HepG2 (cell line): Measurements from ENCODE around the gene ADGRD1. TPM values are rescaled to one million over a fixed set of nuclear protein-coding genes. Genes with fewer than 3 reads are reported as not detected.

Source experiments
- ARNT ChIP-seq: fragments of 450-650 bp; IDR thresholded peaks from 2 replicates; pipeline ENCODE4 v1.6.1; 2017
- CERS6 ChIP-seq: sonication (generic); formaldehyde crosslinking; IDR thresholded peaks from 2 replicates; pipeline ENCODE4 v1.5.0; 2020; ENCODE audit warnings: missing genetic modification reagents
- CSRNP1 ChIP-seq: sonication (generic); formaldehyde crosslinking; IDR thresholded peaks from 2 replicates; pipeline ENCODE4 v1.8.1; 2023; ENCODE audit warnings: mild to moderate bottlenecking, missing genetic modification reagents
- DMTF1 ChIP-seq: sonication (generic); formaldehyde crosslinking; IDR thresholded peaks from 2 replicates; pipeline ENCODE4 v1.4.0; 2020; ENCODE audit warnings: mild to moderate bottlenecking, missing genetic modification reagents
- ERF ChIP-seq: IDR thresholded peaks from 2 replicates; pipeline ENCODE4 v1.6.1; 2018; ENCODE audit warnings: missing biosample characterization, missing genetic modification reagents
- HDAC2 ChIP-seq: sonication (generic); formaldehyde crosslinking; IDR thresholded peaks from 2 replicates; pipeline ENCODE4 v1.4.0; 2020; ENCODE audit warnings: missing genetic modification reagents
- ISX ChIP-seq: sonication (generic); formaldehyde crosslinking; conservative IDR thresholded peaks from 2 replicates; pipeline ENCODE4 v1.5.0; 2020; ENCODE audit warnings: missing genetic modification reagents
- MAFF ChIP-seq: IDR thresholded peaks from 2 replicates; pipeline ENCODE4 v1.6.1; 2011; ENCODE audit warnings: low read depth, low read length, improper control_type of control experiment
- MAZ ChIP-seq, 2 experiments: sonication (generic) in 1 of 2; formaldehyde crosslinking in 1 of 2; IDR thresholded peaks; 2 replicates each; pipeline versions ENCODE4 v1.5.0 to v1.6.1; 2012 to 2020; ENCODE audit warnings: low read depth in 2 of 2, mild to moderate bottlenecking in 2 of 2, borderline replicate concordance in 1 of 2, improper control_type of control experiment in 1 of 2, low read length in 1 of 2, missing genetic modification reagents in 1 of 2, moderate library complexity in 1 of 2
- PHF21A ChIP-seq: sonication (generic); formaldehyde crosslinking; IDR thresholded peaks from 2 replicates; pipeline ENCODE4 v1.5.0; 2020; ENCODE audit warnings: mild to moderate bottlenecking, missing genetic modification reagents
- PRMT3 ChIP-seq: sonication (generic); formaldehyde crosslinking; IDR thresholded peaks from 2 replicates; pipeline ENCODE4 v1.8.1; 2022; ENCODE audit warnings: low read depth, mild to moderate bottlenecking, moderate library complexity, missing genetic modification reagents, borderline replicate concordance
- SMYD3 ChIP-seq: sonication (generic); formaldehyde crosslinking; IDR thresholded peaks from 2 replicates; pipeline ENCODE4 v1.8.1; 2023; ENCODE audit warnings: mild to moderate bottlenecking, missing genetic modification reagents
- SRF ChIP-seq: IDR thresholded peaks from 2 replicates; pipeline ENCODE4 v1.6.1; 2011; ENCODE audit warnings: mild to moderate bottlenecking, low read depth, low read length, moderate library complexity
- TFDP1 ChIP-seq: IDR thresholded peaks from 2 replicates; pipeline ENCODE4 v1.6.1; 2016; ENCODE audit warnings: missing compliant biosample characterization, missing genetic modification reagents, borderline replicate concordance
- XBP1 ChIP-seq: sonication (generic); formaldehyde crosslinking; IDR thresholded peaks from 2 replicates; pipeline ENCODE4 v1.5.0; 2020; ENCODE audit warnings: missing genetic modification reagents
- YEATS4 ChIP-seq: sonication (generic); formaldehyde crosslinking; IDR thresholded peaks from 2 replicates; pipeline ENCODE4 v1.4.0; 2020; ENCODE audit warnings: missing genetic modification reagents, borderline replicate concordance
- ZNF17 ChIP-seq: sonication (generic); formaldehyde crosslinking; IDR thresholded peaks from 2 replicates; pipeline ENCODE4 v1.5.0; 2020; ENCODE audit warnings: mild to moderate bottlenecking, missing genetic modification reagents
- ZNF263 ChIP-seq: sonication (generic); formaldehyde crosslinking; IDR thresholded peaks from 2 replicates; pipeline ENCODE4 v1.4.0; 2020; ENCODE audit warnings: missing genetic modification reagents
- ZNF34 ChIP-seq: sonication (generic); formaldehyde crosslinking; IDR thresholded peaks from 2 replicates; pipeline ENCODE4 v1.4.0; 2020; ENCODE audit warnings: mild to moderate bottlenecking, missing genetic modification reagents, borderline replicate concordance
- ZNF44 ChIP-seq: sonication (generic); formaldehyde crosslinking; IDR thresholded peaks from 2 replicates; pipeline ENCODE4 v1.5.1; 2020; ENCODE audit warnings: mild to moderate bottlenecking, missing genetic modification reagents
- ZNF775 ChIP-seq: sonication (generic); formaldehyde crosslinking; IDR thresholded peaks from 2 replicates; pipeline ENCODE4 v1.4.0; 2020; ENCODE audit warnings: missing genetic modification reagents, mild to moderate bottlenecking, moderate library complexity, borderline replicate concordance
- ZNF879 ChIP-seq: sonication (generic); formaldehyde crosslinking; IDR thresholded peaks from 2 replicates; pipeline ENCODE4 v1.8.1; 2023; ENCODE audit warnings: missing genetic modification reagents
- polyA plus RNA-seq, 8 experiments: library from polyadenylated mRNA; depleted of rRNA in 3 of 8; stranded (reverse) in 7 of 8; unstranded in 1 of 8; fragments of >200 nt; fragmentation: Illumina TruSeq in 4 of 8; extraction: Trizol in 4 of 8; gene quantifications; 2 replicates each; pipeline versions ENCODE4 v1.2.1 to v1.2.3, GENCODE V29; 2011 to 2016; ENCODE audit warnings: low read depth in 4 of 8, missing spikeins in 1 of 8, mixed read lengths in 1 of 8; ENCODE audit not compliant: insufficient read depth in 1 of 8
- total RNA-seq, 5 experiments: library from RNA; depleted of rRNA; stranded (reverse); fragments of >200 nt; fragmentation: Illumina TruSeq; extraction: Trizol; gene quantifications; 2 replicates each; pipeline ENCODE4 v1.2.3, GENCODE V29; 2016; ENCODE audit warnings: low read depth in 1 of 5

The ADGRD1 gene
- total and polyA plus RNA-seq, 2 of the 13 experiments (the other 11 are each of a cell fraction or from before 2014, with no cell fraction given), result 0.46 to 12.4 TPM

- TF ChIP-seq TFDP1 (CRISPR knock-in tag), result peak; percentile 38; the same call in 1 of the 2 replicates
- no peak for TF ChIP-seq ZNF34
- TF ChIP-seq YEATS4 (CRISPR knock-in tag), result peak; percentile 90
- TF ChIP-seq ZNF879, result no peak
- TF ChIP-seq ZNF775 (CRISPR knock-in tag), result no peak
- TF ChIP-seq DMTF1 (CRISPR knock-in tag), result no peak
- TF ChIP-seq HDAC2 (CRISPR knock-in tag), result peak; percentile 89
- TF ChIP-seq ERF (CRISPR knock-in tag), result peak; percentile 82
- TF ChIP-seq ISX (CRISPR knock-in tag), result no peak
- no peak for TF ChIP-seq MAZ (IDR thresholded peaks at IDR 0.05; ENCODE audit: borderline replicate concordance, low read depth, low read length)
- TF ChIP-seq MAZ (CRISPR knock-in tag; IDR thresholded peaks at IDR 0.05; ENCODE audit: low read depth), result no peak
- TF ChIP-seq SMYD3 (CRISPR knock-in tag), result 0 out of 2 replicates have a peak, but pooled peaks have one; percentile 42
- no peak for TF ChIP-seq PRMT3
- TF ChIP-seq ARNT, result no peak
- TF ChIP-seq PHF21A, result peak; percentile 98
- TF ChIP-seq XBP1 (CRISPR knock-in tag), result no peak
- TF ChIP-seq CERS6, result no peak
- no peak for TF ChIP-seq ZNF17 (CRISPR knock-in tag)
- TF ChIP-seq ZNF263, result peak; percentile 53
- TF ChIP-seq SRF, result 0 out of 2 replicates have a peak, but pooled peaks have one; percentile 7
- TF ChIP-seq MAFF, result no peak; the same call in 1 of the 2 replicates
- TF ChIP-seq ZNF44, result peak; percentile 21
- TF ChIP-seq CSRNP1 (CRISPR knock-in tag), result 0 out of 2 replicates have a peak, but pooled peaks have one; percentile 51
Measured at GRCh38 chr12:131012279-131013069, 58.8 kb downstream of the ADGRD1 start (continued).
